HG03342 (cell line): Measurements from ENCODE around the gene TENM4.
A peak's percentile ranks its signal among the peaks of the same experiment; 100 is the strongest.

ENCODE experiments used
- ATAC-seq: cut with Tn5 transposase; IDR thresholded peaks from one replicate; pipeline ENCODE4 v1.9.1; 2021; ENCODE audit warnings: mild to moderate bottlenecking, moderate library complexity; ENCODE audit not compliant: unreplicated experiment

TENM4 gene

GRCh38 chr11:79070518-79070917, 370.3 kb downstream of the TENM4 start:
- no peak for ATAC-seq

GRCh38 chr11:79069504-79069903, 371.3 kb downstream of the TENM4 start:
- no peak for ATAC-seq

GRCh38 chr11:79068356-79068755, 372.5 kb downstream of the TENM4 start:
- no peak for ATAC-seq

GRCh38 chr11:79067352-79067679, 373.5 kb downstream of the TENM4 start:
- ATAC-seq, result no peak

- no peak for ATAC-seq
These were observed 374.1 kb downstream of the TENM4 start for GRCh38 chr11:79066456-79067351.

- ATAC-seq, result peak; percentile 44
These were observed 377.7 kb downstream of the TENM4 start for GRCh38 chr11:79062814-79063762.

- no peak for ATAC-seq
These were observed 380.5 kb downstream of the TENM4 start for GRCh38 chr11:79060081-79060953.

- ATAC-seq, result no peak
These were observed 381.7 kb downstream of the TENM4 start for GRCh38 chr11:79059141-79059540.

- no peak for ATAC-seq
These were observed 384.8 kb downstream of the TENM4 start for GRCh38 chr11:79055856-79056631.

- ATAC-seq, result no peak
These were observed 386.2 kb downstream of the TENM4 start for GRCh38 chr11:79054636-79055035.

GRCh38 chr11:79052544-79052943, 388.3 kb downstream of the TENM4 start:
- no peak for ATAC-seq

GRCh38 chr11:79050786-79051185, 390.0 kb downstream of the TENM4 start:
- no peak for ATAC-seq

GRCh38 chr11:79049741-79050179, 391.1 kb downstream of the TENM4 start:
- ATAC-seq, result no peak

GRCh38 chr11:79047980-79048379, 392.9 kb downstream of the TENM4 start:
- no peak for ATAC-seq

GRCh38 chr11:79047321-79047720, 393.5 kb downstream of the TENM4 start:
- no peak for ATAC-seq

GRCh38 chr11:79046366-79046765, 394.5 kb downstream of the TENM4 start:
- ATAC-seq, result no peak

GRCh38 chr11:79045800-79046304, 395.0 kb downstream of the TENM4 start:
- ATAC-seq, result no peak

- no peak for ATAC-seq
These were observed 395.6 kb downstream of the TENM4 start for GRCh38 chr11:79045018-79045799.

- ATAC-seq, result no peak
These were observed 396.6 kb downstream of the TENM4 start for GRCh38 chr11:79044201-79044600.
